Thyroid gland (tissue), 4 donors: Measurements from ENCODE around the gene KCNQ1. TPM values are rescaled to one million over a fixed set of nuclear protein-coding genes. Genes with fewer than 3 reads are reported as not detected.

Experiments used
- DNase-seq, 2 donors: peaks; one replicate each; pipeline ENCODE4 v3.0.0-alpha.2; 2019
- H3K27ac ChIP-seq, 3 donors: fragments of 200-600 bp; sonication (generic); 1 replicate in 2 of 3; 2 replicates in 1 of 3; pipeline ENCODE4 v1.5.1; 2016 to 2019; ENCODE audit warnings: mild to moderate bottlenecking in 1 of 3, moderate library complexity in 1 of 3
- H3K27me3 ChIP-seq: fragments of 200-600 bp; sonication (generic); one replicate; pipeline ENCODE4 v1.5.1; 2019
- H3K36me3 ChIP-seq, 2 donors: fragments of 200-600 bp; sonication (generic); one replicate each; pipeline ENCODE4 v1.5.1; 2016 to 2019
- H3K4me1 ChIP-seq, 2 donors: fragments of 200-600 bp; sonication (generic); one replicate each; pipeline ENCODE4 v1.5.1; 2017 to 2019
- H3K4me3 ChIP-seq, 3 donors: fragments of 200-600 bp; sonication (generic); replicated peaks in 1 of 3; 1 replicate in 2 of 3; 2 replicates in 1 of 3; pipeline ENCODE4 v1.5.1; 2016; ENCODE audit warnings: mild to moderate bottlenecking in 1 of 3
- H3K9me3 ChIP-seq: fragments of 200-600 bp; sonication (generic); one replicate; pipeline ENCODE4 v1.5.1; 2017
- POLR2A ChIP-seq, 2 donors: fragments of 450-650 bp; IDR thresholded peaks; one replicate each; pipeline ENCODE4 v1.6.1; 2017; ENCODE audit warnings: antibody characterized with exemption in 2 of 2, mild to moderate bottlenecking in 2 of 2, moderate library complexity in 1 of 2
- WGBS, 2 donors: methylation state at CpG; one replicate each; pipeline ENCODE4 v1.1.5; 2017; 5-methylcytosine and 5-hydroxymethylcytosine counted together
- intact Hi-C: fragments of 100-400 bp; cut with DNase I; formaldehyde crosslinking; loops from one replicate; pipeline ENCODE4 v1.15.1; 2023
- total RNA-seq, 4 donors: library from RNA; depleted of rRNA; stranded (reverse); fragments of >200 nt; gene quantifications; one replicate each; pipeline ENCODE4 v1.2.3, GENCODE V29; 2016
- TF ChIP-seq, protein P1 (sequence below), 6 experiments: fragments of 200-600 bp in 3 of 6; fragments of 450-650 bp in 3 of 6; sonication (generic) in 3 of 6; IDR thresholded peaks; one replicate each; pipeline ENCODE4 v1.5.1; 2016 to 2019; ENCODE audit warnings: antibody characterized with exemption in 6 of 6, mild to moderate bottlenecking in 2 of 6, inconsistent platforms in 1 of 6, moderate library complexity in 1 of 6

The KCNQ1 gene
- total RNA-seq, 4 donors from 2014 or later, result 51.3 to 103 (median 97.8) TPM

DNA sequence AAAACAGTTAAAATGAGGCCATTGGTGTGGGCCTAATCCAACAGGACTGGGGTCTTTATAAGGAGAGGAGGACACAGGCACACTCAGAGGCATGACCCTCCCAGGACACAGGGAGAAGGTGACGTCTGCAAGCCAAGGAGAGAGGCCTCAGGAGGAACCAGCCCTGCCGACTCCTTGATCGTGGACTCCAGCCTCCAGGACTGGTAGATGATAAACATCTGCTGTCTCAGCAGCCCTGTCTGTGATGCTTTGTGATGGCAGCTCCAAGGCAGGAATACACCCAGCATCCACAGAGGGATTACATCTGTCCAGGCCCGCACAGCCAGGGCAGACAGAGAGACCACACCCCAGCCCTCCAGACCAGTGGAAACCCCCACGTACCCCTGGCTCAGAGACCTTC, 422.3 kb downstream of the KCNQ1 start:
- TF ChIP-seq POLR2A (IDR thresholded peaks at IDR 0.05), result no peak
- TF ChIP-seq, protein P1, sequence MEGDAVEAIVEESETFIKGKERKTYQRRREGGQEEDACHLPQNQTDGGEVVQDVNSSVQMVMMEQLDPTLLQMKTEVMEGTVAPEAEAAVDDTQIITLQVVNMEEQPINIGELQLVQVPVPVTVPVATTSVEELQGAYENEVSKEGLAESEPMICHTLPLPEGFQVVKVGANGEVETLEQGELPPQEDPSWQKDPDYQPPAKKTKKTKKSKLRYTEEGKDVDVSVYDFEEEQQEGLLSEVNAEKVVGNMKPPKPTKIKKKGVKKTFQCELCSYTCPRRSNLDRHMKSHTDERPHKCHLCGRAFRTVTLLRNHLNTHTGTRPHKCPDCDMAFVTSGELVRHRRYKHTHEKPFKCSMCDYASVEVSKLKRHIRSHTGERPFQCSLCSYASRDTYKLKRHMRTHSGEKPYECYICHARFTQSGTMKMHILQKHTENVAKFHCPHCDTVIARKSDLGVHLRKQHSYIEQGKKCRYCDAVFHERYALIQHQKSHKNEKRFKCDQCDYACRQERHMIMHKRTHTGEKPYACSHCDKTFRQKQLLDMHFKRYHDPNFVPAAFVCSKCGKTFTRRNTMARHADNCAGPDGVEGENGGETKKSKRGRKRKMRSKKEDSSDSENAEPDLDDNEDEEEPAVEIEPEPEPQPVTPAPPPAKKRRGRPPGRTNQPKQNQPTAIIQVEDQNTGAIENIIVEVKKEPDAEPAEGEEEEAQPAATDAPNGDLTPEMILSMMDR (IDR thresholded peaks at IDR 0.05), result no peak
- DNase-seq, result no peak
- Histone ChIP-seq H3K27ac (no peak overlapping the region), H3K4me3 (no peak overlapping the region), H3K27me3 (no peaks in the 10 kb centered on the region), H3K9me3 (no peaks in the 10 kb centered on the region), H3K36me3 (no peaks in the 10 kb centered on the region), H3K4me1 (peaks cover 0 to 4% of the 10 kb centered on the region in 2 donors)
- 90 to 100% methylated on average over 5 of the region's 5 CpGs for WGBS, 2 donors
- intact Hi-C loops, result no loop called here

DNA sequence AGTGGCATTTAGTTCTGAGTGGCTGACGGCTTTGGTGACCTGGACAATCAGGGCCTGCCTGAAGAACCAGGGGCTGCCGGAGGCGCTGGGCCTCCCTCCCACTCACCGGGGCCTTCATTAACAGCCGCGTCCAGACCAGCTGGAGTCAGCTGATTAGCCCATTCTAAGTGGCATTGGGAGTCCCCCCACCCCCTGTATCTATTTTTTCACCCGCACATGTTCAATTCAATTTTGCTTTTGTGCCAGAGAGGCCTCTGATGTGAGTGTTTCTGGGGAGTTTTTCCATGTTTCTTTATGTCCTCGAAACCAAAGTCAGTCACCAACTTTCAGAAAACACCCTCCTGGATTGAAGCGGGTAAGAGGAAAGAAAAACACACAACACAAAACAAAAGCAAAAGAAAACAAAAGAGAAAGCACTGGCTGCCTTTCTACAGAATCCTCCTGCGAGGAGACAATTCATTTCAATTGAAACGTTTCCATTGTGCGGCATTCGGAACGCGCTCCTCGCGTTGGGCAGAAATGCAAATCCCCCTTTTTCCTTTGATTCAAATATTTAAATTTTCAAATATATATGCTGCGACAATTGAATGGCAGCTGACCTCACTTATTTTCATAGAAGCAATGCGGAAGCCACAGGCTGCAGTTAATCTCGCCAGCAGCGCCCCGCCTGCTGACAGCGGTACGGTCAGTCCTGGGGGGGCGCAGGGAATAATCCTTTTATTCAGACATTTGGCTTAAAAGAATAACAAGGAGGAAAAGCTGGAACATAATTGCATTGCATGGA, 423.1 kb downstream of the KCNQ1 start:
- TF ChIP-seq, protein P1 (IDR thresholded peaks at IDR 0.05), result no peak
- no peak for TF ChIP-seq POLR2A (IDR thresholded peaks at IDR 0.05)
- H3K27me3 ChIP-seq, result no peaks in the 10 kb centered on the region
- H3K27ac ChIP-seq, result no peak overlapping the region
- intact Hi-C loops, result no loop called here
- no peaks in the 10 kb centered on the region for H3K36me3 ChIP-seq
- no peak overlapping the region for H3K4me3 ChIP-seq
- H3K4me1 ChIP-seq, result no peaks in the 10 kb centered on the region
- WGBS, 2 donors, result 67 to 78% methylated on average over 25 of the region's 25 CpGs
- no peaks in the 10 kb centered on the region for H3K9me3 ChIP-seq
- DNase-seq, result no peak

DNA sequence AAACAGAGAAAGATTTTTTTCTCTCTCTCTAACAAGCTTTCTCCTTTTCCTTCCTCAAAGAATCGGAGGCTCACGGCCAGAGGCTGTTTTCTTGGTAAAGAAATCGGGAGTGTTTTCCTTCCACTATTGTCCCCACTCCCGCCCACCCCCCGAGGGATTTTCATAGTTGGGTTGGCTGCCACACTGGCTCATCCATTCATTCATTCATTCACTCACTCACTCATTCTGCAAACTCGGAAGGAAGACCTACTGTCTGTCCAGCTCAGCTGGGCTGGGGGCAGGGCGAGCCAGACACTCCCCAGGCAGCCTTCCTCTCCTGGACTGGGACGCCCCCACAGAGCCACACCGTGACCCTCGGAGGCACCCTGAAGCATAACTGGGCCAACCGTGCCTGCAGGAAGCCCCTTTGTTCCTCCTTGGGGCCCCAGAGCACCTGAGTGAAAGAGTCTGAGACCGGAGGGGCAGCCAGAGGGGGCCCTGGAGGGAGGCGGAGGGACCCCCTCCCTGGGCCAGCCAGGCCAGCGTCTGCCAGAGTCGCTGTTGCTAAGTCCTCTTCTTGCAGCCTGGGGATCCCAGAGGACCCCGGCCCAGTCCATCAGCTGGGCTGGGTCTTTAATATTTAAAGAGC, 423.8 kb downstream of the KCNQ1 start:
- Histone ChIP-seq H3K4me3 (no peak overlapping the region), H3K27me3 (no peaks in the 10 kb centered on the region)

DNA sequence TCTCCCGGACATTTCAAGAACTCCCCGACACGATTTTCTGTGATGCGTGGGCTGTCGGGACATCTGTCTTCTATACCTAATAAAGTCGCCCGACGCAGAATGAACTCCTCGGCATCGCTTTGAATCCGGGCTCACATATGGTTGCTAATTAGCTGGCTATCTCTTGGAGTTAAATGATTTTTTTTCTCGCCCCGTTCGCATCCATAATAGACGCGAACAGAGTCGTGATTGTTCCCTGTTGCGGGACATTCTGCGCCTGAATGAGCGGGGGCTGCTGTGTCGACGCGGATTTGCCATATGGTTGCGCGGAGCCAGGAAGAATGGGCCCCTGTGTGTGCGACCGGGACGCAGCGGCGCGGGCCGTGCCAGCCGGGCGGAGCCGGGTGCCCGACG, 424.3 kb downstream of the KCNQ1 start:
- no peak for TF ChIP-seq POLR2A (IDR thresholded peaks at IDR 0.05)
- TF ChIP-seq, protein P1 (IDR thresholded peaks at IDR 0.05), result no peak
- Histone ChIP-seq H3K27me3 (no peaks in the 10 kb centered on the region), H3K27ac (no peak overlapping the region), H3K4me3 (no peak overlapping the region), H3K4me1 (no peaks in the 10 kb centered on the region), H3K36me3 (no peaks in the 10 kb centered on the region), H3K9me3 (no peaks in the 10 kb centered on the region)
- no peak for DNase-seq
- 27 to 41% methylated on average over 20 to 33 of the region's 37 CpGs for WGBS, 2 donors
- intact Hi-C loops, result no loop called here

More for the DNA sequence above, 423.8 kb downstream of the KCNQ1 start:
- DNase-seq, result no peak
- H3K36me3 ChIP-seq, result no peaks in the 10 kb centered on the region
- no peaks in the 10 kb centered on the region for H3K9me3 ChIP-seq
- WGBS, 2 donors, result 33 to 36% methylated on average over 12 to 13 of the region's 16 CpGs
- no peak overlapping the region for H3K27ac ChIP-seq
- H3K4me1 ChIP-seq, result no peaks in the 10 kb centered on the region
- intact Hi-C loops, result no loop called here
- no peak for TF ChIP-seq POLR2A (IDR thresholded peaks at IDR 0.05)
- TF ChIP-seq, protein P1 (IDR thresholded peaks at IDR 0.05), result no peak
